Measurements from ENCODE around the gene PRKCE.
"Not testable (repeated sequence)": the region's sequence is repeated elsewhere in the genome, so short reads cannot be mapped to it uniquely, and the experiment has no call there.

Gene PRKCE

GRCh38 chr2:46196871-46197462 is 545.5 kb downstream of the PRKCE start:
- Histone ChIP-seq H3K36me3 (ENCODE audit: control insufficient read depth in 2 of 2, insufficient read depth in 2 of 2, low read length in 2 of 2) (peaks cover 0 to 2% of the 10 kb centered on the region in 2 donors), H3K4me3 (ENCODE audit: low read length in 2 of 2) (no peak overlapping the region), H3K27ac (ENCODE audit: low read length) (no peak overlapping the region), H3K9ac (ENCODE audit: low read length in 2 of 2) (no peak overlapping the region), H3K27me3 (ENCODE audit: control insufficient read depth in 1 of 2, insufficient read depth in 2 of 2, low read length in 2 of 2) (no peaks in the 10 kb centered on the region), H3K4me1 (ENCODE audit: control insufficient read depth, insufficient read depth, low read length) (peaks cover 2% of the 10 kb centered on the region), H3K9me3 (ENCODE audit: control insufficient read depth in 2 of 2, low read length in 2 of 2) (no peaks in the 10 kb centered on the region)

GRCh38 chr2:46197672-46198071 is 546.2 kb downstream of the PRKCE start:
- H3K27ac ChIP-seq (ENCODE audit: low read length) = no peak overlapping the region
- no peak overlapping the region for H3K9ac ChIP-seq (ENCODE audit: low read length in 2 of 2)
- H3K36me3 ChIP-seq (ENCODE audit: control insufficient read depth in 2 of 2, insufficient read depth in 2 of 2, low read length in 2 of 2) = peaks cover 0 to 2% of the 10 kb centered on the region in 2 donors
- no peaks in the 10 kb centered on the region for H3K9me3 ChIP-seq (ENCODE audit: control insufficient read depth in 2 of 2, low read length in 2 of 2)
- no peak overlapping the region for H3K4me3 ChIP-seq (ENCODE audit: low read length in 2 of 2)
- H3K4me1 ChIP-seq (ENCODE audit: control insufficient read depth, insufficient read depth, low read length) = peaks cover 2% of the 10 kb centered on the region
- H3K27me3 ChIP-seq (ENCODE audit: control insufficient read depth in 1 of 2, insufficient read depth in 2 of 2, low read length in 2 of 2) = no peaks in the 10 kb centered on the region

- Histone ChIP-seq H3K36me3 (ENCODE audit: control insufficient read depth in 2 of 2, insufficient read depth in 2 of 2, low read length in 2 of 2) (peaks cover 0 to 2% of the 10 kb centered on the region in 2 donors), H3K27ac (ENCODE audit: low read length) (no peak overlapping the region), H3K9me3 (ENCODE audit: control insufficient read depth in 2 of 2, low read length in 2 of 2) (no peaks in the 10 kb centered on the region), H3K27me3 (ENCODE audit: control insufficient read depth in 1 of 2, insufficient read depth in 2 of 2, low read length in 2 of 2) (no peaks in the 10 kb centered on the region), H3K4me1 (ENCODE audit: control insufficient read depth, insufficient read depth, low read length) (peaks cover 2% of the 10 kb centered on the region), H3K9ac (ENCODE audit: low read length in 2 of 2) (no peak overlapping the region), H3K4me3 (ENCODE audit: low read length in 2 of 2) (no peak overlapping the region)
These were observed 546.8 kb downstream of the PRKCE start for GRCh38 chr2:46198164-46198883.

- H3K9me3 ChIP-seq (ENCODE audit: control insufficient read depth in 2 of 2, low read length in 2 of 2) = no peaks in the 10 kb centered on the region
- no peak overlapping the region for H3K27ac ChIP-seq (ENCODE audit: low read length)
- H3K27me3 ChIP-seq (ENCODE audit: control insufficient read depth in 1 of 2, insufficient read depth in 2 of 2, low read length in 2 of 2) = no peaks in the 10 kb centered on the region
- peaks cover 2% of the 10 kb centered on the region for H3K4me1 ChIP-seq (ENCODE audit: control insufficient read depth, insufficient read depth, low read length)
- no peak overlapping the region for H3K4me3 ChIP-seq (ENCODE audit: low read length in 2 of 2)
- H3K9ac ChIP-seq (ENCODE audit: low read length in 2 of 2) = no peak overlapping the region
- H3K36me3 ChIP-seq (ENCODE audit: control insufficient read depth in 2 of 2, insufficient read depth in 2 of 2, low read length in 2 of 2) = peaks cover 0 to 2% of the 10 kb centered on the region in 2 donors
These were observed 547.5 kb downstream of the PRKCE start for GRCh38 chr2:46198966-46199365.

- H3K9ac ChIP-seq (ENCODE audit: low read length in 2 of 2) = no peak overlapping the region
- H3K4me3 ChIP-seq (ENCODE audit: low read length in 2 of 2) = no peak overlapping the region
- no peaks in the 10 kb centered on the region for H3K9me3 ChIP-seq (ENCODE audit: control insufficient read depth in 2 of 2, low read length in 2 of 2)
- H3K27me3 ChIP-seq (ENCODE audit: control insufficient read depth in 1 of 2, insufficient read depth in 2 of 2, low read length in 2 of 2) = no peaks in the 10 kb centered on the region
- H3K36me3 ChIP-seq (ENCODE audit: control insufficient read depth in 2 of 2, insufficient read depth in 2 of 2, low read length in 2 of 2) = peaks cover 0 to 2% of the 10 kb centered on the region in 2 donors
- H3K4me1 ChIP-seq (ENCODE audit: control insufficient read depth, insufficient read depth, low read length) = peaks cover 2% of the 10 kb centered on the region
- H3K27ac ChIP-seq (ENCODE audit: low read length) = no peak overlapping the region
These were observed 548.7 kb downstream of the PRKCE start for GRCh38 chr2:46200100-46200690.

GRCh38 chr2:46200861-46201605 is 549.6 kb downstream of the PRKCE start:
- H3K36me3 ChIP-seq (ENCODE audit: control insufficient read depth in 2 of 2, insufficient read depth in 2 of 2, low read length in 2 of 2) = peaks cover 0 to 2% of the 10 kb centered on the region in 2 donors
- H3K27ac ChIP-seq (ENCODE audit: low read length) = no peak overlapping the region
- H3K9ac ChIP-seq (ENCODE audit: low read length in 2 of 2) = no peak overlapping the region

GRCh38 chr2:46202453-46202852 is 551.0 kb downstream of the PRKCE start:
- H3K27me3 ChIP-seq (ENCODE audit: control insufficient read depth in 1 of 2, insufficient read depth in 2 of 2, low read length in 2 of 2) = no peaks in the 10 kb centered on the region
- no peaks in the 10 kb centered on the region for H3K9me3 ChIP-seq (ENCODE audit: control insufficient read depth in 2 of 2, low read length in 2 of 2)
- H3K4me3 ChIP-seq (ENCODE audit: low read length in 2 of 2) = no peak overlapping the region
- peaks cover 0 to 2% of the 10 kb centered on the region in 2 donors for H3K36me3 ChIP-seq (ENCODE audit: control insufficient read depth in 2 of 2, insufficient read depth in 2 of 2, low read length in 2 of 2)
- no peak overlapping the region for H3K9ac ChIP-seq (ENCODE audit: low read length in 2 of 2)
- H3K27ac ChIP-seq (ENCODE audit: low read length) = no peak overlapping the region
- H3K4me1 ChIP-seq (ENCODE audit: control insufficient read depth, insufficient read depth, low read length) = no peaks in the 10 kb centered on the region

More at GRCh38 chr2:46200861-46201605, 549.6 kb downstream of the PRKCE start:
- Histone ChIP-seq H3K27me3 (ENCODE audit: control insufficient read depth in 1 of 2, insufficient read depth in 2 of 2, low read length in 2 of 2) (no peaks in the 10 kb centered on the region), H3K9me3 (ENCODE audit: control insufficient read depth in 2 of 2, low read length in 2 of 2) (no peaks in the 10 kb centered on the region), H3K4me1 (ENCODE audit: control insufficient read depth, insufficient read depth, low read length) (peaks cover 2% of the 10 kb centered on the region), H3K4me3 (ENCODE audit: low read length in 2 of 2) (no peak overlapping the region)

GRCh38 chr2:46202987-46203386 is 551.5 kb downstream of the PRKCE start:
- H3K9me3 ChIP-seq (ENCODE audit: control insufficient read depth in 2 of 2, low read length in 2 of 2) = no peaks in the 10 kb centered on the region
- peaks cover 0 to 2% of the 10 kb centered on the region in 2 donors for H3K36me3 ChIP-seq (ENCODE audit: control insufficient read depth in 2 of 2, insufficient read depth in 2 of 2, low read length in 2 of 2)
- H3K27me3 ChIP-seq (ENCODE audit: control insufficient read depth in 1 of 2, insufficient read depth in 2 of 2, low read length in 2 of 2) = no peaks in the 10 kb centered on the region
- H3K4me3 ChIP-seq (ENCODE audit: low read length in 2 of 2) = no peak overlapping the region
- H3K27ac ChIP-seq (ENCODE audit: low read length) = no peak overlapping the region
- no peak overlapping the region for H3K9ac ChIP-seq (ENCODE audit: low read length in 2 of 2)
- no peaks in the 10 kb centered on the region for H3K4me1 ChIP-seq (ENCODE audit: control insufficient read depth, insufficient read depth, low read length)

GRCh38 chr2:46203636-46204035 is 552.2 kb downstream of the PRKCE start:
- not testable (repeated sequence) for H3K27ac ChIP-seq (ENCODE audit: low read length); H3K4me3 ChIP-seq (ENCODE audit: low read length in 2 of 2); H3K27me3 ChIP-seq (ENCODE audit: control insufficient read depth in 1 of 2, insufficient read depth in 2 of 2, low read length in 2 of 2); H3K36me3 ChIP-seq (ENCODE audit: control insufficient read depth in 2 of 2, insufficient read depth in 2 of 2, low read length in 2 of 2); H3K4me1 ChIP-seq (ENCODE audit: control insufficient read depth, insufficient read depth, low read length); H3K9me3 ChIP-seq (ENCODE audit: control insufficient read depth in 2 of 2, low read length in 2 of 2); H3K9ac ChIP-seq (ENCODE audit: low read length in 2 of 2)

- Histone ChIP-seq H3K4me1 (ENCODE audit: control insufficient read depth, insufficient read depth, low read length) (no peaks in the 10 kb centered on the region), H3K27me3 (ENCODE audit: control insufficient read depth in 1 of 2, insufficient read depth in 2 of 2, low read length in 2 of 2) (no peaks in the 10 kb centered on the region), H3K9me3 (ENCODE audit: control insufficient read depth in 2 of 2, low read length in 2 of 2) (no peaks in the 10 kb centered on the region), H3K36me3 (ENCODE audit: control insufficient read depth in 2 of 2, insufficient read depth in 2 of 2, low read length in 2 of 2) (no peaks in the 10 kb centered on the region), H3K27ac (ENCODE audit: low read length) (no peak overlapping the region), H3K9ac (ENCODE audit: low read length in 2 of 2) (no peak overlapping the region), H3K4me3 (ENCODE audit: low read length in 2 of 2) (no peak overlapping the region)
These were observed 556.1 kb downstream of the PRKCE start for GRCh38 chr2:46207591-46207990.
